HepG2 (cell line): ENCODE results near the gene BOLA3. TPM values are rescaled to one million over a fixed set of nuclear protein-coding genes. Genes with fewer than 3 reads are reported as not detected.

ENCODE experiments used
- CHD4 ChIP-seq: fragments of 200-600 bp; sonication (generic); IDR thresholded peaks from 2 replicates; pipeline ENCODE4 v1.7.0; 2017; ENCODE audit warnings: mild to moderate bottlenecking, low read length, borderline replicate concordance
- EED ChIP-seq: sonication (generic); formaldehyde crosslinking; IDR thresholded peaks from 2 replicates; pipeline ENCODE4 v1.5.0; 2020; ENCODE audit warnings: mild to moderate bottlenecking, missing genetic modification reagents
- GABPA ChIP-seq, 2 experiments: IDR thresholded peaks; 2 replicates each; pipeline ENCODE4 v1.6.1; 2011 to 2016; ENCODE audit warnings: low read depth in 2 of 2, low read length in 1 of 2, missing biosample characterization in 1 of 2, missing genetic modification characterization in 1 of 2
- GABPB1 ChIP-seq: IDR thresholded peaks from 2 replicates; pipeline ENCODE4 v1.6.1; 2016; ENCODE audit warnings: mild to moderate bottlenecking, missing genetic modification reagents, moderate library complexity, missing compliant biosample characterization
- KDM5A ChIP-seq: fragments of 200-600 bp; sonication (generic); IDR thresholded peaks from 2 replicates; pipeline ENCODE4 v1.7.0; 2018; ENCODE audit warnings: antibody characterized with exemption, mild to moderate bottlenecking, low read length, borderline replicate concordance
- KLF12 ChIP-seq: sonication (generic); formaldehyde crosslinking; IDR thresholded peaks from 2 replicates; pipeline ENCODE4 v1.4.0; 2020; ENCODE audit warnings: missing genetic modification reagents, borderline replicate concordance
- KMT2B ChIP-seq: IDR thresholded peaks from 2 replicates; pipeline ENCODE4 v1.6.1; 2016; ENCODE audit warnings: missing genetic modification reagents, missing compliant biosample characterization
- NCOR1 ChIP-seq: fragments of 200-600 bp; sonication (generic); IDR thresholded peaks from 2 replicates; pipeline ENCODE4 v1.7.0; 2017; ENCODE audit warnings: antibody characterized with exemption, low read length, borderline replicate concordance
- PHF20 ChIP-seq: sonication (generic); formaldehyde crosslinking; IDR thresholded peaks from 2 replicates; pipeline ENCODE4 v1.5.0; 2020; ENCODE audit warnings: mild to moderate bottlenecking, missing genetic modification reagents
- POLR2A ChIP-seq, 2 experiments: IDR thresholded peaks; 2 replicates each; pipeline ENCODE4 v1.6.1; 2011; ENCODE audit warnings: low read depth in 2 of 2, low read length in 2 of 2, mild to moderate bottlenecking in 1 of 2, moderate library complexity in 1 of 2; ENCODE audit not compliant: insufficient read depth in 1 of 2
- PPARG ChIP-seq: conservative IDR thresholded peaks from 2 replicates; pipeline ENCODE4 v1.6.1; 2016; ENCODE audit warnings: missing biosample characterization, missing genetic modification reagents
- SIN3B ChIP-seq: fragments of 150-350 bp; IDR thresholded peaks from 2 replicates; pipeline ENCODE4 v1.6.1; 2014; ENCODE audit warnings: low read length
- TARDBP ChIP-seq: sonication (generic); formaldehyde crosslinking; IDR thresholded peaks from 2 replicates; pipeline ENCODE4 v1.8.0; 2022; ENCODE audit warnings: mild to moderate bottlenecking, missing genetic modification reagents
- TOE1 ChIP-seq: sonication (generic); formaldehyde crosslinking; IDR thresholded peaks from 2 replicates; pipeline ENCODE4 v1.4.0; 2020; ENCODE audit warnings: mild to moderate bottlenecking, missing genetic modification reagents
- ZNF33A ChIP-seq: sonication (generic); formaldehyde crosslinking; IDR thresholded peaks from 2 replicates; pipeline ENCODE4 v1.5.1; 2020; ENCODE audit warnings: missing genetic modification reagents, mild to moderate bottlenecking, moderate library complexity, borderline replicate concordance
- ZNF562 ChIP-seq: sonication (generic); formaldehyde crosslinking; IDR thresholded peaks from 2 replicates; pipeline ENCODE4 v1.8.0; 2022; ENCODE audit warnings: missing genetic modification reagents, borderline replicate concordance
- ZNF614 ChIP-seq: IDR thresholded peaks from 2 replicates; pipeline ENCODE4 v1.6.1; 2018; ENCODE audit warnings: missing biosample characterization, missing genetic modification reagents, inconsistent platforms, borderline replicate concordance
- ZNF616 ChIP-seq: sonication (generic); formaldehyde crosslinking; IDR thresholded peaks from 2 replicates; pipeline ENCODE4 v1.5.0; 2020; ENCODE audit warnings: low read depth, mild to moderate bottlenecking, missing genetic modification reagents
- polyA plus RNA-seq, 8 experiments: library from polyadenylated mRNA; depleted of rRNA in 3 of 8; stranded (reverse) in 7 of 8; unstranded in 1 of 8; fragments of >200 nt; fragmentation: Illumina TruSeq in 4 of 8; extraction: Trizol in 4 of 8; gene quantifications; 2 replicates each; pipeline versions ENCODE4 v1.2.1 to v1.2.3, GENCODE V29; 2011 to 2016; ENCODE audit warnings: low read depth in 4 of 8, missing spikeins in 1 of 8, mixed read lengths in 1 of 8; ENCODE audit not compliant: insufficient read depth in 1 of 8
- total RNA-seq, 5 experiments: library from RNA; depleted of rRNA; stranded (reverse); fragments of >200 nt; fragmentation: Illumina TruSeq; extraction: Trizol; gene quantifications; 2 replicates each; pipeline ENCODE4 v1.2.3, GENCODE V29; 2016; ENCODE audit warnings: low read depth in 1 of 5
- TF ChIP-seq, protein P1 (sequence below): sonication (generic); formaldehyde crosslinking; IDR thresholded peaks from 2 replicates; pipeline ENCODE4 v1.4.0; 2020; ENCODE audit warnings: missing genetic modification reagents, mild to moderate bottlenecking, borderline replicate concordance
- TF ChIP-seq, protein P2 (sequence below): sonication (generic); formaldehyde crosslinking; IDR thresholded peaks from 2 replicates; pipeline ENCODE4 v1.5.0; 2020; ENCODE audit warnings: mild to moderate bottlenecking, missing genetic modification reagents
- TF ChIP-seq, protein P3 (sequence below): IDR thresholded peaks from 2 replicates; pipeline ENCODE4 v1.6.1; 2016; ENCODE audit warnings: mild to moderate bottlenecking
- TF ChIP-seq, protein P4 (sequence below): sonication (generic); formaldehyde crosslinking; conservative IDR thresholded peaks from 2 replicates; pipeline ENCODE4 v1.4.0; 2020; ENCODE audit warnings: missing genetic modification reagents

Gene BOLA3
- total and polyA plus RNA-seq, 2 of the 13 experiments (the other 11 are each of a cell fraction or from before 2014, with no cell fraction given) = 89.7 to 170 TPM

DNA sequence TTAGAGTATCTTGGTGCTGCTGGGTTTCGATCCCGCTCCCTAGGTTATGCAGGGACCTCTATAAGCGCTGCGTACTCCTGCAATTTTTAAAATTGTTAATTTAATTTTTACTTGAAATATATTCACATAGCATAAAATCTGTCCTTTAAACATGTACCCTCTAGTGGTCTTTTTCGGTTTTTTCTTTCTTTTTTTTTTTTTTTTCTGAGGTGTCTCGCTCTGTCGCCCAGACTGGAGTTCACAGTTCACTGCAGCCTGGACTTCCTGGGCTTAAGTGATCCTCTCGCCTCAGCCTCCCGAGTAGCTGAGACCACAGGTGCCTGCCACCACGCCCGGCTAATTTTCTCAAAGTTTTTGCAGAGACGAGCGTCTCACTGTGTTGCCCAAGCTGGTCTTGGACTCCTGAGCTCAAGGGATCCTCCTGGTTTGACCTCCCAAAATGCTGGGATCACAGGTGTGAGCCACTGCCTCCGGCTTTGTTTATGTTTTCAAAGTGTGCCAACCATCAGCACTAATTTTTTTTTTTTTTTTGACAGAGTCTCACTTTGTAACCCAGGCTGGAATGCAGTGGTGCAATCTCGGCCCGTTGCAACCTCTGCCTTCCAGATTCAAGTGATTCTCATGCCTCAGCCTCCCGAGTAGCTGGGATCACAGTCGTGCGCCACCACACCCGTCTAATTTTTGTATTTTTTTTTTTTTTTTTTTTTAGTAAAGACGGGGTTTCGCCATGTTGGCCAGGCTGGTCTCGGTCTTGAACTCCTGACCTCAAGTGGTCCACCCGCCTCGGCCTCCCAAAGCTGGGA, 31.6 kb upstream of the BOLA3 start (continued):
- TF ChIP-seq, protein P1, sequence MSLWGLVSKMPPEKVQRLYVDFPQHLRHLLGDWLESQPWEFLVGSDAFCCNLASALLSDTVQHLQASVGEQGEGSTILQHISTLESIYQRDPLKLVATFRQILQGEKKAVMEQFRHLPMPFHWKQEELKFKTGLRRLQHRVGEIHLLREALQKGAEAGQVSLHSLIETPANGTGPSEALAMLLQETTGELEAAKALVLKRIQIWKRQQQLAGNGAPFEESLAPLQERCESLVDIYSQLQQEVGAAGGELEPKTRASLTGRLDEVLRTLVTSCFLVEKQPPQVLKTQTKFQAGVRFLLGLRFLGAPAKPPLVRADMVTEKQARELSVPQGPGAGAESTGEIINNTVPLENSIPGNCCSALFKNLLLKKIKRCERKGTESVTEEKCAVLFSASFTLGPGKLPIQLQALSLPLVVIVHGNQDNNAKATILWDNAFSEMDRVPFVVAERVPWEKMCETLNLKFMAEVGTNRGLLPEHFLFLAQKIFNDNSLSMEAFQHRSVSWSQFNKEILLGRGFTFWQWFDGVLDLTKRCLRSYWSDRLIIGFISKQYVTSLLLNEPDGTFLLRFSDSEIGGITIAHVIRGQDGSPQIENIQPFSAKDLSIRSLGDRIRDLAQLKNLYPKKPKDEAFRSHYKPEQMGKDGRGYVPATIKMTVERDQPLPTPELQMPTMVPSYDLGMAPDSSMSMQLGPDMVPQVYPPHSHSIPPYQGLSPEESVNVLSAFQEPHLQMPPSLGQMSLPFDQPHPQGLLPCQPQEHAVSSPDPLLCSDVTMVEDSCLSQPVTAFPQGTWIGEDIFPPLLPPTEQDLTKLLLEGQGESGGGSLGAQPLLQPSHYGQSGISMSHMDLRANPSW (CRISPR knock-in tag) = no peak
- TF ChIP-seq TOE1 (CRISPR knock-in tag) (0 out of 2 replicates have a peak, but pooled peaks have one; percentile 2), KLF12 (CRISPR knock-in tag) (0 out of 2 replicates have a peak, but pooled peaks have one; percentile 9), POLR2A (IDR thresholded peaks at IDR 0.05; ENCODE audit: insufficient read depth in 1 of 2, low read depth in 2 of 2, low read length in 2 of 2) (peak in 1 of 2 experiments; percentile 87; a peak in 2 of 4 replicates), PHF20 (CRISPR knock-in tag) (peak; percentile 24), KDM5A (peak; percentile 50; the same call in 1 of the 2 replicates), GABPB1 (0 out of 2 replicates have a peak, but pooled peaks have one; percentile 8), ZNF33A (CRISPR knock-in tag) (peak; percentile 26; the same call in 1 of the 2 replicates), ZNF562 (no peak), KMT2B (CRISPR knock-in tag) (0 out of 2 replicates have a peak, but pooled peaks have one; percentile 12), NCOR1 (peak; percentile 32; the same call in 1 of the 2 replicates), SIN3B (no peak; the same call in 1 of the 2 replicates), ZNF614 (CRISPR knock-in tag) (no peak), GABPA (IDR thresholded peaks at IDR 0.05; ENCODE audit: low read depth, low read length) (no peak), GABPA (CRISPR knock-in tag; IDR thresholded peaks at IDR 0.05; ENCODE audit: low read depth) (0 out of 2 replicates have a peak, but pooled peaks have one; percentile 63), CHD4 (peak; percentile 79), TARDBP (CRISPR knock-in tag) (no peak; the same call in 1 of the 2 replicates), ZNF616 (CRISPR knock-in tag) (0 out of 2 replicates have a peak, but pooled peaks have one; percentile 17), PPARG (CRISPR knock-in tag) (no peak), EED (CRISPR knock-in tag) (no peak)
- TF ChIP-seq, protein P2, sequence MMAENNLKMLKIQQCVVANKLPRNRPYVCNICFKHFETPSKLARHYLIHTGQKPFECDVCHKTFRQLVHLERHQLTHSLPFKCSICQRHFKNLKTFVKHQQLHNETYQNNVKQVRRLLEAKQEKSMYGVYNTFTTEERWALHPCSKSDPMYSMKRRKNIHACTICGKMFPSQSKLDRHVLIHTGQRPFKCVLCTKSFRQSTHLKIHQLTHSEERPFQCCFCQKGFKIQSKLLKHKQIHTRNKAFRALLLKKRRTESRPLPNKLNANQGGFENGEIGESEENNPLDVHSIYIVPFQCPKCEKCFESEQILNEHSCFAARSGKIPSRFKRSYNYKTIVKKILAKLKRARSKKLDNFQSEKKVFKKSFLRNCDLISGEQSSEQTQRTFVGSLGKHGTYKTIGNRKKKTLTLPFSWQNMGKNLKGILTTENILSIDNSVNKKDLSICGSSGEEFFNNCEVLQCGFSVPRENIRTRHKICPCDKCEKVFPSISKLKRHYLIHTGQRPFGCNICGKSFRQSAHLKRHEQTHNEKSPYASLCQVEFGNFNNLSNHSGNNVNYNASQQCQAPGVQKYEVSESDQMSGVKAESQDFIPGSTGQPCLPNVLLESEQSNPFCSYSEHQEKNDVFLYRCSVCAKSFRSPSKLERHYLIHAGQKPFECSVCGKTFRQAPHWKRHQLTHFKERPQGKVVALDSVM (CRISPR knock-in tag) = peak; percentile 98
- TF ChIP-seq, protein P3, sequence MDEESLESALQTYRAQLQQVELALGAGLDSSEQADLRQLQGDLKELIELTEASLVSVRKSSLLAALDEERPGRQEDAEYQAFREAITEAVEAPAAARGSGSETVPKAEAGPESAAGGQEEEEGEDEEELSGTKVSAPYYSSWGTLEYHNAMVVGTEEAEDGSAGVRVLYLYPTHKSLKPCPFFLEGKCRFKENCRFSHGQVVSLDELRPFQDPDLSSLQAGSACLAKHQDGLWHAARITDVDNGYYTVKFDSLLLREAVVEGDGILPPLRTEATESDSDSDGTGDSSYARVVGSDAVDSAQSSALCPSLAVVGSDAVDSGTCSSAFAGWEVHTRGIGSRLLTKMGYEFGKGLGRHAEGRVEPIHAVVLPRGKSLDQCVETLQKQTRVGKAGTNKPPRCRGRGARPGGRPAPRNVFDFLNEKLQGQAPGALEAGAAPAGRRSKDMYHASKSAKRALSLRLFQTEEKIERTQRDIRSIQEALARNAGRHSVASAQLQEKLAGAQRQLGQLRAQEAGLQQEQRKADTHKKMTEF (CRISPR knock-in tag) = peak; percentile 46; the same call in 1 of the 2 replicates
- TF ChIP-seq, protein P4, sequence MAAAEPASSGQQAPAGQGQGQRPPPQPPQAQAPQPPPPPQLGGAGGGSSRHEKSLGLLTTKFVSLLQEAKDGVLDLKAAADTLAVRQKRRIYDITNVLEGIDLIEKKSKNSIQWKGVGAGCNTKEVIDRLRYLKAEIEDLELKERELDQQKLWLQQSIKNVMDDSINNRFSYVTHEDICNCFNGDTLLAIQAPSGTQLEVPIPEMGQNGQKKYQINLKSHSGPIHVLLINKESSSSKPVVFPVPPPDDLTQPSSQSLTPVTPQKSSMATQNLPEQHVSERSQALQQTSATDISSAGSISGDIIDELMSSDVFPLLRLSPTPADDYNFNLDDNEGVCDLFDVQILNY (CRISPR knock-in tag) = no peak
